Hypothalamus (tissue), 51 donors: ENCODE data around the gene ACTMAP.
"Not testable (repeated sequence)": the region's sequence is repeated elsewhere in the genome, so short reads cannot be mapped to it uniquely, and the experiment has no call there.

Experiments used
- DNase-seq, 51 donors: peaks; one replicate each; lab custom pipeline; 2025; lab: John Stamatoyannopoulos, UW

Gene ACTMAP, protein sequence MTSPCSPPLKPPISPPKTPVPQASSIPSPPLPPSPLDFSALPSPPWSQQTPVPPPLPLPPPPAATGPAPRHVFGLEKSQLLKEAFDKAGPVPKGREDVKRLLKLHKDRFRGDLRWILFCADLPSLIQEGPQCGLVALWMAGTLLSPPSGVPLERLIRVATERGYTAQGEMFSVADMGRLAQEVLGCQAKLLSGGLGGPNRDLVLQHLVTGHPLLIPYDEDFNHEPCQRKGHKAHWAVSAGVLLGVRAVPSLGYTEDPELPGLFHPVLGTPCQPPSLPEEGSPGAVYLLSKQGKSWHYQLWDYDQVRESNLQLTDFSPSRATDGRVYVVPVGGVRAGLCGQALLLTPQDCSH

DNA sequence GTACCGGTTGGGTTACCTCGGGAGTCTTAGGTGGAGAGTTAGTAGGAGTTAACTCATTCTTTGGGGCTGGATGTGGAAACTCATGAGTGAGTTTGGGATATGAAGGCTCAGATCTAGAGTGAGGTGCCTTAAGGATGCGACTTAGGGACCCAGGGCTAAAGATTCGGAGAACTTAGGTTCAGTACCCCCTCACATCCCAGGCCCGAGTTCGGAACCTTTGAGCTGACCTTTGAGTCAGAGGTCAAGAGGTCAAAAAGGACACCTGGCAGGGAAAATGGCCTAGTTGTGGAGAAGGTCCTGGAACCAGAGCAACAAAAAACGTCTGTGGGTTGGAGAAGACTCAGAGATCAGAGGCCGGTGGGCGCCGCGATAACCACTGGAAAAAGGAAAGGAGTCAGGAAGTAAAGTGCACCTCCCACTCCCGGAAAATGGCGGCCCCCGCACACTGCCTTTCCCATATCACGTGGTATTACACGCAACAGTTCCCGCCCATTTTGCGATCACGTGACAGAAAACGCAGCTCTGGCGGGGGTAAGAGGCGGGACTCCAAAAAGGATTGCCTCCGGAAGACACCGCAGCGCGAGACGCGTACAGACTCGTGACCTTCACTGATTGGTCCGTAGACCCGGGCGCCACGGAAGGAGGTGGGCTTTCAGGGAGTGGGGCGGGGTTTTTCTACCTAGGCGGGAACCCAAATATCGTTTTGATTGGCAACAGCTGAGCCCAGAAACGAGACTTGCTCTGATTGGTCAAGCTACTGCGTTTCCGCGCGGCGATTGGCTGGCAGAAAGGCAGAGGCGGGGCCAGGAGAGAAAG, at the start of gene ACTMAP:
TSS of gene ACTMAP (minus strand) at position 420 of the 816 bp plus-strand sequence. CDS start 674 bp downstream, outside the sequence.
- DNase-seq = peak; percentile 97 to 100 (median 100)

DNA sequence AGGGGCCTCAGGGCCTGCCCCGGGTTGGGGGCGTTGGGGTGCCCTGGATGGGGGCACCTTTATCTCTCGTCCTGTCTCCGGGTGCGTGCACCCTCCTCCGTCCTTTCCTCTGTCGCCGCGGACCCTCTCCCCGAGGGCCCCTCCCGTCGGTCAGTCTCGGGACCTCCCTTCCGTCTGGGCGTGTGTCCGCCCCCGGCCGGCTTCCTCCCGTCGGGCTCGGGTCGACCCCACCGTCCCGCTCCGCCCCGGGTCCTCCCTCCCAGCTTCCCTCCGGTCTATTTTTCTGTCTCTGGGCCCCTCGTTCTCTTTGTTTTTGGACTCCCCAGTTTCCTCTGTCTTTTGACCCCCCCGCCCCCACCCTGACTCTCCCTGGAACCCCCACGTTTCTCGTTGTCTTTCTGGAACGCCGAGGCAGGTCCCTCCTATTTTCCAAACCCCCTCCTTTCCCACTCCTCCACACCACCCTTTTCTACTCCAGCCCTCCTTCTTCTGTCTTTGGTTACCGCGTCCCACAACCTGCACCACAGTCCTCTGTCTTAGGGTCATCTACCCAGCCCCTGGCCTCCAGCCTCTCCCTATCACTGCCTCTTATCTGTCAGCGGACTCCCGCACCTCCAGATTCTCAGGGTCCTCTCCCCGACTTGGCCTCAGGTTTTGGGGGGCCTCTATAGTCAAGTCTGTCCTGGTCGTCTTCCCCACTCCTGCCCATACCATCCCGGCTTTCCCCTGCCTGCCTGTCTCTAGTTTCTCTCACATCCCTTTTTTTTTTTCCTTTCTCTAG, 49.5 kb upstream of the ACTMAP start:
- peak in 10 of 51 donors; percentile 21 to 55 (median 39) for DNase-seq

DNA sequence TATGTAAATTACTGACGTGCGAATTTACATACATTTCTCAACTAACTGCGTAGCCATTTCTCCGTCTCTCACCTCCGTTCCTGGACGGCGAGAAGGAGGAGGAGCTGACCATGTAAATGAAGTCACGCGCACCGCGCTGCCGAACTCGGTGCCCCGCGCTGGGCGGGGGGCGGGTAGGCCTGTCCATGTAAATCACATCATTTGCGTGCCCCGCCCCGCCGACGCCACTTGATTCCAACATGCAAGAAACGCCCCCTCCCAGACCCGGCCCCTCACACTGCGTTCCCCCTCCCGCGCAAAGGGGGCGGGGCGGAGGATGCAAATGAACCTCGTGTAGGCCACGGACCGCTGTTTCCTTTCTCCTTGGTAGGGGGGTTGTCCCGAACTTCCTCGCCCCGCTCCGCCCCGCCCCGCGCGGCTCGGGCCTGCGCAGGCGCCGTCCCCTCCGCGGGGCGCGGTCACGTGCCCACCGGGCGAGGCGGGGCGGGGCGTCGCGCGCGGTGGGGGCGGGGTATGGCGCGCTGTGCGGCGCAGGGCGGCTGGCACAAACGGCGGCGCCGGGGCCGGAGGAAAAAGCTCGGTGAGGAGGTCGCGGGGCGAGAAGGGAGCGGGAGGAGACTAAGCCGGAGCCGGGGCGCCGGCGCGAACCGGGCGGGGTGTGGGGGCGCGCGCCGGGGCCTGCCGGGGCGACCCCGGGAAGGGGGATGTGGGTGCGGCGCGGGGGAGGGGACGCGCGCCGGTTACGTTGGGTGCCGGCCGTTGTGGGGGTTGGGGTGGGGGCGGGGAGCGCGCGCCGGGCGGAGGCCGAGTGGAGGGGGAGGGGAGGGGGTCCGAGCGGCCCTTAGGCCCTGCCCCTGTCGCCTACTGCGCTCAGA, 48.6 kb upstream of the ACTMAP start, which contains the start of gene EGLN2:
TSS of gene EGLN2 (plus strand) at position 509 of the 875 bp plus-strand sequence. CDS start 1,382 bp downstream, outside the sequence.
- DNase-seq = peak; percentile 78 to 100 (median 99)

DNA sequence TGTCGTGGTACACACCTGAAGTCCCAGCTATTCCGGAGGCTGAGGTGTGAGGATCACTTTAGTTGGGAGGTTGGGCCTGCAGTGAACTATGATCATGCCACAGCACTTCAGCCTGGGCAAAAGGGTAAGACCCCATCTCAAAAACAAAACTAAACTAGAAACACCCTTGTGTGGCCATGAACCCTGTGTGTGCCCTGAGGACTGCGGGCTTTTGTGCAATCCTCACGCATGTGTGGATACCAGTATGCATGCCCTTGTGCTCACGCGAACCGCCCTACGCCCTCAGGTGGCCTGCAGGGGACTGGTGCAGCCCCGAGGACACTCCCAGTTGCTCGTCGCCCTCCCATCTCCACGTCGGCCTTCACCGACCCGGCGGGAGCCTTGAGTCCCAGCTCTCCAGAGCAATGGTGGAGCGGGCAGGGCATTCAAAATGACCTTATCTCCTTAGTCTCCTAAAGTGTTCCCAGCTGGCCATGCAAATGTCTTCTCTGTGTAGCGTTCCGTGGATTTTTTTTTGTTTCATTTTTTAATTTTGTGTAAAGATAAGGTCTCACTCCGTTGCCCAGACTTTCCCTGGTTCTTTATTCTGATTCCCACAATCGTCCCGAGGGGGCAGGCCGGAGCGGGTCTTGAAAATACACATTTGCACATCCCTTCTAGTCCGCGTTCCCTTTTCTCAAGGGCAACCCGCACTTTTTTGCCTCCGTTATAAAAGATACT, 47.8 kb upstream of the ACTMAP start:
- peak in 14 of 51 donors; percentile 19 to 59 (median 38) for DNase-seq

DNA sequence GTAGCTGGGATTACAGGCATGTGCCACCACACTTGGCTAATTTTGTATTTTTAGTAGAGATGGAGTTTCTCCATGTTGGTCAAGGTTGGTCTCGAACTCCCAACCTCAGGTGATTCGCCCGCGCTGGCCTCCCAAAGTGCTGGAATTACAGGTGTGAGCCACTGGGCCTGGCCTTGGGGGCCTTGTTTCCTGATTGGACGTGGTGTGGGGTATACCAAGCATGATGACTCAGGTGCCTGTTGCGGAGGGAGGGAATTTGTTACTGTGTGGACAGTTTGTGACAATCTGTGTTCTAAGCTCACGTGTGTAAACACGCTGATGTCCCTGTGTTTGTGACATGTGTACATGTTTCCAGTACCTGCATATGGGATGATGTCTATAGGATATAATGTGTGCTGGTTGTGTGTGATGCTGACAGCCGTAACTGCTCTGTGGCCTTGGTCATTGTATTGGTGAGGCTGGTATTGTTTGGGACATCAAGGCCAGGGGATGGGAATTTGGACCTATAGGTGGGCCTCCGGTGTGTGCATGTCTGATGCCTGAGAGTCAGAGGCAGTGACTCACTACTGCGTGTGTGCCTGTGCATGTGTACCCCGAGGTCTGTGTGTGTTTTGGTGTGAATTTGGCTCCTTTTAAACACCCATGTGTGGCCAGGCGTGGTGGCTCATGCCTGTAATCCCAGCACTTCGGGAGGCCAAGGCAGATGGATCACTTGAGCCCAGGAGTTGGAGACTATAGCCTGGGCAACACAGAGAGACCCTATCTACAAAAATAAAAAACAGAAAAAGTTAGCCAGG, 47.1 kb upstream of the ACTMAP start:
- DNase-seq = no peak

DNA sequence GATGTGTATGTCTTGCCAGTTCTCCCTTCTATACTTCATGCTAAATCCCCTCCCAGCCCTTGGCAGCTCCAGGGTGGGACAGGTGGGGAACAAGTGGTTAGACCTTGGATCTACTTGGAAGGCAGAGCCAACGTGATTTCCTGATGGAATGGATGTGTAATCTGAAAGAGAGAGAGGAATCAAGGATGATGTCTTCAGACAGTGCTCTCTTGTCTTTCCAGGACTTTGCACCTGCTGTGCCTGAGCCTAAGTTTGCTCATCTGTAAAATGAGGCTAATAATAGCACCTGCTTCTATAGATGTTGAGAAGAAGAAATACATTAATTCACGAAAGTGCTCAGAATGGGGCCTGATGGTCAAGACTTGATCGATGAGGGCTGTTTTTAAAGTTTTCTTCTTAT, 41.7 kb upstream of the ACTMAP start:
- no peak for DNase-seq

DNA sequence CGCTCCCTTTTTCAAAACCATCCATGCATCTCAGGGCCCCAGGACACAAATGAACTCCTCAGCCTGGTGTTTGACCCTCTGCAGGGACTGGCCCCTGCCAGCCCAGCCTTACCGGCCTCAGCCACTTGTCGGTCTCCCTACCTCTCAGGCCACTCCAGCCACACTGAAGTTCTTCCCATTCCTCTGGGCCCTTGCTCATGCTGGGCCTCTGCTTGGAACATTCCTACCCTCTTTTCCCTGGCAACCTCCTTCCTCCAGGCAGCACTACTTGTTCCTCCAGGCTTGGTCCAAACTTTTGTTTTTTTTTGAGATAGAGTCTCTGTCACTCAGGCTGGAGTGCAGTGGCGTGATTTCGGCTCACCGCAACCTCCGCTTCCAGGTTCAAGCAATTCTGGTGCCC, 41.1 kb upstream of the ACTMAP start:
- DNase-seq = peak in 1 of 51 donors; percentile 27

DNA sequence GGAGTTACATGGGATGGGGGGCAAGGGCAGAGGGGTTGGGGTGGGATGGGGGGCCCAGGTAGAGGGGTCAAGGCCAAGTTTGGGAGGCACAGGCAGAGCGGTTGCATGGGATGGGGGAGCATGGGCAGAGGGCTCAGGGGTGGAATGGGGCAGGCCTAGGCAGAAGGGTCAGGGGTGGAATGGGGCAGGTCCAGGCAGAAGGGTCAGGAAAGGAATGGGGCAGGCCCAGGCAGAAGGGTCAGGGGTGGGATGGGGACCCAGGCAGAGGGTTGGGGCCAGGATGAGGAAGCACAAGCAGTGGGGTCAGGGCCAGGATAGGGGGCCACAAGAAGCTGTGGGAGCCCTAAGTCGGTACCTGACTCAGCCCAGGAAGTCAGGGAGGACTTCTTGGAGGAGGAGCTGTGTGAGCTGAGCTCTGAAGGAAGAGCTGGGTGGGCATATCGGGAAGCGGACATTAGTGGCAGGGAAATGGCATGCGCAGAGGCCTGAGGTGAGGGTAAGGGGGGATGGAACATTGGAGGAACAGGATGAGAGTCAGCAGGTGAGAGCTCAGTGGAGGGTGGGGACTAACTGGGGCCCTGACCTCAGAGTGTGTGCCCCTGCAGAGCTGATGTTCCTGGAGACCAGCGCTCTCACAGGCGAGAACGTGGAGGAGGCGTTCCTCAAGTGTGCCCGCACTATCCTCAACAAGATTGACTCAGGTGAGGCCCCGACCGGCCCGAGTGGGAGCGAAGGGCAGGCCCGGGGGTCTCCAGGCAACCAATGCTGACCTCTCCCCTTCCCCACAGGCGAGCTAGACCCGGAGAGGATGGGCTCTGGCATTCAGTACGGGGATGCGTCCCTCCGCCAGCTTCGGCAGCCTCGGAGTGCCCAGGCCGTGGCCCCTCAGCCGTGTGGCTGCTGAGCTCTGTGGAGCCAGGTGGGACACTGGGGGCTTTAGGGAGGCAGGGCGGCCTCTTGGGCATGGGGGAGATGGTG, 36.1 kb upstream of the ACTMAP start:
- DNase-seq = no peak

DNA sequence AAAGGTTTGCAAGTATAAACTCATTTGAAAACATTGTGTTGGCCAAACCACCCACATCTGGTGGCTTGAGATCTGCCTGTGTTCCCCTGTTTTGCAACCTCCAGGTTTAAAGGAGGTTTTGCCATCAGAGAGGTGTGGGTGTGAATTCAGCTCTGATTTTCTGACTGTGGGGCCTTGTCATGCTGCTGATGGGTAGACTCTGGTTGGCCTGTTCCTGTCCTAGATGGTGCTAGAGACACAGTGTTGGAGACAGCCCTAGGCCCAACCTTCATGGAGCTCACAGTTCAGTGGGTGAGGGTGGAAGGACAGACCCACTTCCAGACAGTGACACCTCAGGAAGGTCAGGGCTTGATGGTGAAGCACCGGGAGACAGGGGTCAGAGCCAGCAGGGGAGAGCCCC, 35.2 kb upstream of the ACTMAP start:
- no peak for DNase-seq

DNA sequence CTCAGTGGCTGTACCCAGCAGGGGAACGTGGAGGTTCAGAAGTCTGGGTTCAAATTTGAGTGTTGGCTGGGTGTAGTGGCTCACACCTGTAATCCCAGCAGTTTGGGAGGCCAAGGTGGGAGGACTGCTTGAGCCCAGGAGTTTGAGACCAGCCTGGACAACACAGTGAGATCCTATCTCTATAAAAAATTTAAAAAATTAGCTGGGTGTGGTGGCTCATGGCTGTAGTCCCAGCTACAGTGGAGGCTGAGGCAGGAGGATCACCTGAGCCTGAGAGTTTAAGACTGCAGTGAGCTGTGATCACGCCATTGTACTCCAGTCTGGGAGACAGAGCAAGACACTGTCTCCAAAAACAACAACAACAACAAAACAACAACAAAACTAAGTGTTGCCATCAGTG, 33.9 kb upstream of the ACTMAP start:
- DNase-seq = not testable (repeated sequence)

DNA sequence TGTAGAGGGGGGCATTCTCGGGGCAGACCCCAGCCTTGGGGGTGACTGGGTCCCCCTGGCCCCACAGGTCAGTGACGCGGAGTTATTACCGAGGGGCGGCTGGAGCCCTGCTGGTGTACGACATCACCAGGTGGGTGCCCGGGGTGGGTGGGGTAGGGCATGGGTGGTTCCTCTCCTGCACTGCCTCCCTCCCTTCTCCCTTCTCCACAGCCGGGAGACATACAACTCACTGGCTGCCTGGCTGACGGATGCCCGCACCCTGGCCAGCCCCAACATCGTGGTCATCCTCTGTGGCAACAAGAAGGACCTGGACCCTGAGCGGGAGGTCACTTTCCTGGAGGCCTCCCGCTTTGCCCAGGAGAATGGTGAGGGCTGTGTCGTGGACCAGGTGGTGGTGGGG, 33.4 kb upstream of the ACTMAP start:
- DNase-seq = no peak

DNA sequence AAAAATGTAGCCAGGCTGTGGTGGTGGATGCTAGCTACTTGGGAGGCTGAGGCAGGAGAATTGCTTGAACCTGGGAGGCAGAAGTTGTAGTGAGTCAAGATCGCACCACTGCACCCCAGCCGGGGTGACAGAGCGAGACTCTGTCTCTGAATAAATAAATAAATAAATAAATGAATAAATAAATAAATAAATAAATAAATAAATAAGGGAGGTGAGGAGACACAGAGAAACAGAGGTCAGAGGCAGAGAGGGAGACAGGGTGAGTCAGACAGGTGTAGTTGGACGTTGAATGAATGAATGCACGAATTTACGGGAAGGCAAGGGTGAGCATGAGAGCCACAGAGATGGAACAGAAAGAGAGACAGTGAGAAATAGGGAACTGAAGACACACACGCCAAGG, 30.9 kb upstream of the ACTMAP start:
- no peak for DNase-seq

DNA sequence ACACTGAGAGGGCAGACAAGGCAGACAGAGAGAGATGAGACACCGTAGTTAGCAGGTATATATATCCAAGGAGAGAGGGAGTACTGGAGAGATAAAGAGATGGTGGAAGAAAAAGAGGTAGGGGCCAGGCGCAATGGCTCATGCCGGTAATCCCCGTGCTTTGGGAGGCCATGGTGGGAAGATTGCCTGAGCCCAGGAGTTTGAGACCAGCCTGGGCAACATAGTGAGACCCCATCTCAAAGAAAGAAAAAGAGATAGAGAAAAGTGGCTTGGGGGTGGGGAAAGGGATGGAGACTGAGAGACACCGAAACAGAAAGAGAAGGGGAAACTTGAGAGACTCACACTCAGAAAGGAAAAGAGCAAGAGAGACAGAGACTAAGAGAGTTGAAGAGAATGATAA, 30.3 kb upstream of the ACTMAP start:
- DNase-seq = no peak

DNA sequence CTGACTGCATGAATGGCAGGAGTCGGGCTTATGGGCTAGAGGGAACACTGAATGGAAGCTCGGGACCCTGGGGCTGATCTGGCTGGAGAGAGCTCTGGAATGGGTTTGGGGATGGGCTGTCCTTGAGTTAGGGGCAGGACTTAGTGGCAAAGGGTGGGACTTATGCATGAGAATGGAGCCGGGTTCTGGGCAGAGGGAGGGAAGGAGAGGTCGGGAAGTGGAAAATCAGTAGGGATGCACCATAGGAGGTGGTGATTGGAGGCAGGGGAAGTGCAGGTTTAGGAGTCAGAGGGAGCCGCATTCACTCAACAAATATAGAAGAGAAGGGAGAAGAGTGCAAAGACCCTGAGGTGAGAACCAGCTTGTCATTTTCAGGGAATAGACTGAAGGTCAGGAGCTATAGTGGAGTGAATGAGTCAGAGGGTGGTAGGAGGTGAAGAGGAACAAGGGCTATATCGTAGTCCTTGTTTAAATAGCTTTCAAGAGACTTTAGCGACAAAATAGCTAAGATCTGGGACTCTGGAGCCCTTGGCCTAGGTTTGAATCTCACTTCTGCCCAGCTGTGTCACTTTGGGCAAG, 28.5 kb upstream of the ACTMAP start:
- DNase-seq = no peak

DNA sequence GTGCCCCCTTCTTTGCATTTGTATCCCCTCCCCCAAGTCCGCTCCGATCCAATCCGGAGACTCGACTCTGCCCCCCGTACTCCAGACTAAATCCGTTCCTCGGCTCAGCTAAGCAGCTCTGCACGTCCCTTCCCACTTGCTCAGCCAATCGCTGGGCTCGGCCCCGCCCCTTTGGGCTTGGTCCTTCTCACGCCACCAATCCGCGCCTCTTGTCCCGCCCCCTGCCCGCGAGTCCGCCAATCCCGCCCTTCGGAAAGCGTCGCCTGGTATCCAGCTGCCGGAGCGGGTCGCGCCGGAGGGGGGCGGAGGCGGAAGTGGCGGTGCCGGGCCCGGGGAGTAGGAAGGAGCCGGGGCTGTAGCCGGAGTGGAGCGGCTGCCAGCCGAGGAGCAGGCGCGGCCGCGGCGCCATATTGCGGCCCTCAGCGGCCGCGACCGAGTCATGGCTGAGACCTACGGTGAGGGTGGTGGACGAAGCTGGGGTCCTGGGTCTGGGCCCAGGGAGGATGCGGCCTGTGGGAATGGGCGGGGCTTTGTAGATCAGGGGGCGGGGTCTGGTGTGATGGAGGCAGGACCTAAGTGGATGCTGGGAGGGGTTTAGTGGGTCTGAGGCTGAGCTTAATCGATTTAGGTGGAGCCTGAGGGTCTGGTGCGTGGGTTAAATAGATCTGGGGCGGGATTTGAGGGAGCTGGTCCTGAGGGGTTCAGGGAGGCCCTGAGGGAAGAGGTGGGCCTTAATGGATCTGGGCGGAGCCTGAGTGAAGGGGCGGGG, 27.8 kb upstream of the ACTMAP start, which contains the start of gene RAB4B:
TSS of gene RAB4B (plus strand) at position 311 of the 769 bp plus-strand sequence. CDS start at position 440, 129 bp downstream.
- peak; percentile 92 to 100 (median 99) for DNase-seq

DNA sequence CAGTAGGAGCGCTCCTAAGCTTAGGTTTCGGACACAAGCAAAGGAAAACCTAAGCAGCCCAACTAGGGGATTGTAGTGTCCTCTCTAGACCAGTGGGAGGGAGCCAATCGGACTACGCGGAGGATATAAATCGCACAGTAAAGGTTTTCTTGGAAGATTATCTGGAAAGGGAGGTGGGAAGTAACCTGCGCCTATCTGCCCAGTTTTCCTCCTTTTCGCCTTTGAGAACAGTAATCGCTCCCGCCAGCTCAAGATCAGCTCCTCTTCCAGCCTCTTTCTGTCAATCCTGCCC, 27.3 kb upstream of the ACTMAP start:
- DNase-seq = peak in 4 of 51 donors; percentile 64 to 89 (median 77)
